HUES48 (cell line): ENCODE measurements around the gene ABHD12.

ENCODE experiments used
- H3K27ac ChIP-seq: one replicate; pipeline ENCODE4 v1.7.0; 2013; ENCODE audit warnings: low read depth, low read length, inconsistent platforms
- H3K27me3 ChIP-seq: 2 replicates; pipeline ENCODE4 v1.6.1; 2013; ENCODE audit warnings: mild to moderate bottlenecking, low read length; ENCODE audit not compliant: control insufficient read depth, insufficient read depth
- H3K36me3 ChIP-seq: 2 replicates; pipeline ENCODE4 v1.6.1; 2013; ENCODE audit warnings: low read length; ENCODE audit not compliant: control insufficient read depth, insufficient read depth
- H3K4me1 ChIP-seq: 2 replicates; pipeline ENCODE4 v1.6.1; 2013; ENCODE audit warnings: mild to moderate bottlenecking, low read length; ENCODE audit not compliant: control insufficient read depth, insufficient read depth
- H3K4me3 ChIP-seq: 2 replicates; pipeline ENCODE4 v1.5.1; 2013; ENCODE audit warnings: mild to moderate bottlenecking, low read depth, low read length
- H3K9ac ChIP-seq: 2 replicates; pipeline ENCODE4 v1.6.1; 2013; ENCODE audit warnings: mild to moderate bottlenecking, low read depth, low read length, moderate library complexity
- H3K9me3 ChIP-seq: 2 replicates; pipeline ENCODE4 v1.6.1; 2013; ENCODE audit warnings: low read length; ENCODE audit not compliant: control insufficient read depth, insufficient read depth

Gene ABHD12

GRCh38 chr20:25283221-25283951 is 107.2 kb downstream of the ABHD12 start:
- H3K9ac ChIP-seq: no peak overlapping the region
- no peaks in the 10 kb centered on the region; the same call in 1 of the 2 replicates for H3K4me1 ChIP-seq
- peaks cover 89% of the 10 kb centered on the region for H3K36me3 ChIP-seq
- no peak overlapping the region for H3K4me3 ChIP-seq
- H3K27me3 ChIP-seq: no peaks in the 10 kb centered on the region
- no peaks in the 10 kb centered on the region for H3K9me3 ChIP-seq
- no peak overlapping the region for H3K27ac ChIP-seq

- H3K36me3 ChIP-seq: peaks cover 95% of the 10 kb centered on the region
- no peak overlapping the region for H3K9ac ChIP-seq
- H3K9me3 ChIP-seq: no peaks in the 10 kb centered on the region
- no peaks in the 10 kb centered on the region for H3K27me3 ChIP-seq
- no peaks in the 10 kb centered on the region; the same call in 1 of the 2 replicates for H3K4me1 ChIP-seq
- no peak overlapping the region for H3K4me3 ChIP-seq
- H3K27ac ChIP-seq: no peak overlapping the region
These were observed 107.8 kb downstream of the ABHD12 start for GRCh38 chr20:25282796-25283195.

DNA sequence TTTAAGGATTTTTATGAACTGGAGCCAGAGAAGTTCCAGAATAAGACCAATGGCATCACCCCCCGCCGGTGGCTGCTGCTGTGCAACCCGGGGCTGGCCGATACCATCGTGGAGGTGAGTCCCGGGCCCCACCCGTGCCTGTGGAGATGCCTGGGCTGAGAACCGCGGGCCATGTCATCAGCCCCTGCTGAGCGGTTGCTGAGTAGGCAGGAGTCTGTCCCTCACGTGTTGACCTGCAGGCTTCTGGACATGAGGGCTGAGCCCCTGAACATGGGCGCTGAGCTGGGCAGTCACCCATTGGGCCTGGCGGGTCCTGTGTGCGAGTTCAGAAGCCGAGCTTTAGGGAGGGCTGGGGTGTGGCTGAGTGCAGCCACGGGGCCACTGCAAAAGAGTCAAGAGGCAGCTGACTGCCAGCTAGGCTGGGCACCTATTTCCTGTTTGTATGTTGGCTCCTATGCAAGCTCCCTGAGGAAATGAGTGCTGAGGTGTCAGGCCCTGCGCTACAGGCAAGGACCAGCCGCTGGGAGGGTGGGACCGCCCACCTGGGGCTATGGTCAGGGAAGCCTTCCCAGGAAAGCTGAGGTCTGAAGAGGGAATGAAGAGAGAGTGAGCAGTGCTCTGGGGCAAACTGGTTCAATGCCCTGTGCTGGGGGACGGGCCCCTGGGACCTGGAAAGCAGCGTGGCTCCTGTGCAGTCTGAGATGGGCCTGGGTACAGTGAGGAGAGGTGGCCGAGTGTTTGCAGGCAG is 108.4 kb downstream of the ABHD12 start:
- no peak overlapping the region for H3K9ac ChIP-seq
- no peaks in the 10 kb centered on the region for H3K9me3 ChIP-seq
- H3K27ac ChIP-seq: no peak overlapping the region
- no peaks in the 10 kb centered on the region for H3K27me3 ChIP-seq
- H3K4me3 ChIP-seq: no peak overlapping the region
- peaks cover 97% of the 10 kb centered on the region for H3K36me3 ChIP-seq
- no peaks in the 10 kb centered on the region; the same call in 1 of the 2 replicates for H3K4me1 ChIP-seq

DNA sequence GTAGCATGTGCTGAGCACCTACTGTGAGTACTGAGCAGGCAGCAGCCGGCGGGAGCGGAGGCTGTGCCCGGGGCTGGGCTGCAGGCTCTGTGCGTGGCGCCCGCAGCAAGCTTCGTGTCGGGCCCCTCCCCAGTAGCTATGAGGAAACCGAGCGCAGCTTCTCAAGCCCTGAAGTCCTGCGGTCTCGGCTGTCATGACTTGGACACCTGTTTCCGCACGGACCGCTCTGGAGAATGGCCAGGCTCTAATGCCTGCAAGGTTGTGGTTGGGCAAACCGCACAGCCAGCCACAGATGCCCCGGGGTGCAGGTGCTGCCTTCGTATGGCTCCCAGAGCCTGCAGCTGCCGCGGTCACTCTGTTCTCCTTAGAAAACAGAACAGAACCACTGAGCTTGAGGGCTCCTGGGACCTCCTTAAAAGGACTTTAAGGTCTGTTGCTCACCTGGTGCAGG is 109.1 kb downstream of the ABHD12 start:
- H3K4me3 ChIP-seq: no peak overlapping the region
- no peaks in the 10 kb centered on the region; the same call in 1 of the 2 replicates for H3K4me1 ChIP-seq
- H3K27me3 ChIP-seq: no peaks in the 10 kb centered on the region
- no peaks in the 10 kb centered on the region for H3K9me3 ChIP-seq
- peaks cover 95% of the 10 kb centered on the region for H3K36me3 ChIP-seq
- H3K27ac ChIP-seq: no peak overlapping the region
- no peak overlapping the region for H3K9ac ChIP-seq

GRCh38 chr20:25280574-25281535 is 109.8 kb downstream of the ABHD12 start:
- Histone ChIP-seq H3K4me3 (no peak overlapping the region), H3K27ac (no peak overlapping the region), H3K9me3 (no peaks in the 10 kb centered on the region), H3K36me3 (peaks cover 87% of the 10 kb centered on the region), H3K9ac (no peak overlapping the region), H3K4me1 (no peaks in the 10 kb centered on the region; the same call in 1 of the 2 replicates), H3K27me3 (no peaks in the 10 kb centered on the region)

DNA sequence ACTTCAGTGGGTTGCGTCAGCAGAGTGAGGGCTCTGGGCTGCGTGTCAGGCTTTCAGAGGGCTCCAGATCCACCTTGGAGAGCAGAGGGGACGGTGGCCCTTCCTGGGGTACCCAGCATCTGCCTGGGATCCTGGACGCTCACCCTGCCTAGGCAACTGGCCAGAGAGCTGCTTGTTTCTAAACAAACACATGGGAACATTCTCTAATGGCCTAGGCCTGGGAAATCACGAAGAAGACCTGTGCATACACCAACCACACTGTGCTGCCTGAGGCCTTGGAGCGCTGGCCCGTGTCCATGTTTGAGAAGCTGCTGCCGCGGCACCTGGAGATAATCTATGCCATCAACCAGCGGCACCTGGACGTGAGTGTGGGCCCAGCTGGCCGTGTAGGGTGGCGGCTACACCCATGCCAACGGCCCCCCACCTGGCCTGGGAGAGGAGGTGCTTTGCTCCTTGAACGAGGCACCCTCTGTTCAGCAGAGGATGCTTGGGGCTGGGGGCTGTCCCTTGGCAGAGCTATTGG is 110.5 kb downstream of the ABHD12 start:
- Histone ChIP-seq H3K27ac (no peak overlapping the region), H3K4me1 (no peaks in the 10 kb centered on the region; the same call in 1 of the 2 replicates), H3K9ac (no peak overlapping the region), H3K4me3 (no peak overlapping the region), H3K36me3 (peaks cover 82% of the 10 kb centered on the region), H3K9me3 (no peaks in the 10 kb centered on the region), H3K27me3 (no peaks in the 10 kb centered on the region)

DNA sequence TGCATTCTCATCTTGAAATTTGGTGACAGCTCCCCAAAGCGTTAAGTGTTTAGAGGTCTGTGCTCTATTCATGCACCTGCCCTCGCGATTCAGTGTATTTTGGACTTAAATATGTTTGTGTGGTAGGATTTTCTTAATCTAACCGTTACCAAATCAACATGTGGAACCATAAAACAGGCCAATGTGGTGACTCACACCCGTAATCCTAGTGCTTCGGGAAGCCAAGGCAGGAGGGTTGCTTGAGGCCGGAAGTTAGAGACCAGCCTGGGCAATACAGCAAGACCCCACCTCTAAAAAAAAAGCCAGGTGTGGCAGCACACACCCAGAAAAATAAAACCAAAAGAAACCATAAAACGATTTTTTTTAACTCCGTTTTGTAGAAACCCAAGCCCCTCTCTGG is 111.2 kb downstream of the ABHD12 start:
- Histone ChIP-seq H3K9ac (no peak overlapping the region), H3K27me3 (no peaks in the 10 kb centered on the region), H3K4me3 (no peak overlapping the region), H3K4me1 (no peaks in the 10 kb centered on the region), H3K9me3 (no peaks in the 10 kb centered on the region), H3K36me3 (peaks cover 82% of the 10 kb centered on the region), H3K27ac (no peak overlapping the region)

GRCh38 chr20:25278636-25279361 is 111.8 kb downstream of the ABHD12 start:
- peaks cover 82% of the 10 kb centered on the region for H3K36me3 ChIP-seq
- no peak overlapping the region for H3K9ac ChIP-seq
- no peak overlapping the region for H3K4me3 ChIP-seq
- no peak overlapping the region for H3K27ac ChIP-seq
- no peaks in the 10 kb centered on the region for H3K4me1 ChIP-seq
- H3K27me3 ChIP-seq: no peaks in the 10 kb centered on the region
- H3K9me3 ChIP-seq: no peaks in the 10 kb centered on the region

DNA sequence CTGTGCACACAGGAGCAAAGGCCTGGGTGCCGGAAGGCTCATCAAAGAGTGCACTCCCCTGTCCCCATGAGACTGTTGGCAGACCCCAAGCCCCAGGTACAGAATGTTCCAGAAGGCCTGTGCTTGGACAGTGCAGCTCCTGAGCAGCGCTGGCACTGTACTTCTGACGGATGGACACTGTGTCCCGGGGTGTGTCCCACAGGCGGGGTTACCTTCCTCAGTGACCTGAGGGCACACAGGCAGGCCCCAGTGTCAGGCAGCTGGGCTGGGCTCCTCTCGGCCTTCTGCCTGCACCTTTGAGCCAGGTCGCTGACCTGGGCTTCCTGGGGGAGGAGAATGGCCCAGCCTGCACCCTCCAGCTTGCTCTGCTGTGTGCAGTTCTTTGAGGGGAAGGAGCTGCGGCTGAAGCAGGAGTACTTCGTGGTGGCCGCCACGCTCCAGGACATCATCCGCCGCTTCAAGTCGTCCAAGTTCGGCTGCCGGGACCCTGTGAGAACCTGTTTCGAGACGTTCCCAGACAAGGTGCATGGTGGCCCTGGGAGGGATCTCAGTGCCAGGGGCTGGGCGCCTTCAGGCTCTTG is 112.6 kb downstream of the ABHD12 start:
- no peak overlapping the region for H3K9ac ChIP-seq
- H3K27ac ChIP-seq: no peak overlapping the region
- peaks cover 75% of the 10 kb centered on the region for H3K36me3 ChIP-seq

More for the DNA sequence above, 112.6 kb downstream of the ABHD12 start:
- H3K4me1 ChIP-seq: no peaks in the 10 kb centered on the region
- H3K4me3 ChIP-seq: no peak overlapping the region
- no peaks in the 10 kb centered on the region for H3K9me3 ChIP-seq
- no peaks in the 10 kb centered on the region for H3K27me3 ChIP-seq
